Upper lobe of left lung (tissue), 4 donors: ENCODE results near the gene CBX6.

ENCODE experiments used
- POLR2A ChIP-seq, 4 donors: fragments of 450-650 bp; IDR thresholded peaks; one replicate each; pipeline ENCODE4 v1.5.1; 2016 to 2017; ENCODE audit warnings: antibody characterized with exemption in 4 of 4, mild to moderate bottlenecking in 2 of 4
- TF ChIP-seq, protein P1 (sequence below), 6 experiments: fragments of 450-650 bp in 4 of 6; fragments of 200-600 bp in 2 of 6; sonication (generic) in 2 of 6; IDR thresholded peaks; one replicate each; pipeline ENCODE4 v1.5.1; 2016 to 2019; ENCODE audit warnings: antibody characterized with exemption in 6 of 6

DNA sequence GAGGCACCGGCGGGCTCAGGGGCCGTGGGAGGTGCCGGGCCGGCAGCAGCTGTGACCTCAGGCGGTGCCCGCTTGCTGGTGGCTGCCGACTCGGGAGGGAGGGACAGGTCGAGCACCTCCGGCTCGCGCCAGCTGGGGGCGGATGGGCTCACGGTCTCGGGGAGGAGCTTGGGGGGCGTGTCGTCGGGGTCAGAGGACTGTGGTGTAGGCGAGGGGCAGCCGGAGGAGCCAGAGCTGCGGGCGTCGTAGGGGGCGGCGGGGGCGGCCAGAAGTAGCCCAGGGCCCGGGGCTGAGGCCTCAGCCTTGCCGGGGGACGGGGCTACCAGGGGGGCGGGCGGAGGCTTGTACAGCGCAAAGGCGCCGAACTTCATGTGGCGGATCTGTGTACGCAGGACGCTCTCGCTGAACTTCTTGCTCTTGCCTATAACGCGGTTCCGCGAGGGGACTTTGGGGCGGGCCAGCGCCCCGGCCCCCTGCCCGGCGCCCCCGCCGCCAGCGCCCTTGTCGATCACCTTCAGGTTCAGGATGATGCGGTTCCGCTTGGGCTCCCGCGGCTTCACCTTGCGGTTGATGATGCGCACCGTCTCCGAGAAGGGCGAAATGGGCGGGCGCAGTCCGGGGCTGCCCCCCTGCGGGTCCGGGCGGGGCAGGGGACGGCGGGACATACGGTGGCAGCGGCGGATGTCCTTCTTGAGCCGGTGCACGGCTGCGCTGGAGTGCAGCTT, 5.5 kb downstream of the CBX6 start:
- TF ChIP-seq, protein P1, sequence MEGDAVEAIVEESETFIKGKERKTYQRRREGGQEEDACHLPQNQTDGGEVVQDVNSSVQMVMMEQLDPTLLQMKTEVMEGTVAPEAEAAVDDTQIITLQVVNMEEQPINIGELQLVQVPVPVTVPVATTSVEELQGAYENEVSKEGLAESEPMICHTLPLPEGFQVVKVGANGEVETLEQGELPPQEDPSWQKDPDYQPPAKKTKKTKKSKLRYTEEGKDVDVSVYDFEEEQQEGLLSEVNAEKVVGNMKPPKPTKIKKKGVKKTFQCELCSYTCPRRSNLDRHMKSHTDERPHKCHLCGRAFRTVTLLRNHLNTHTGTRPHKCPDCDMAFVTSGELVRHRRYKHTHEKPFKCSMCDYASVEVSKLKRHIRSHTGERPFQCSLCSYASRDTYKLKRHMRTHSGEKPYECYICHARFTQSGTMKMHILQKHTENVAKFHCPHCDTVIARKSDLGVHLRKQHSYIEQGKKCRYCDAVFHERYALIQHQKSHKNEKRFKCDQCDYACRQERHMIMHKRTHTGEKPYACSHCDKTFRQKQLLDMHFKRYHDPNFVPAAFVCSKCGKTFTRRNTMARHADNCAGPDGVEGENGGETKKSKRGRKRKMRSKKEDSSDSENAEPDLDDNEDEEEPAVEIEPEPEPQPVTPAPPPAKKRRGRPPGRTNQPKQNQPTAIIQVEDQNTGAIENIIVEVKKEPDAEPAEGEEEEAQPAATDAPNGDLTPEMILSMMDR (IDR thresholded peaks at IDR 0.05), result no peak
- no peak for TF ChIP-seq POLR2A (IDR thresholded peaks at IDR 0.05)
